Stimulated activated CD4-positive, alpha-beta T cell treated with anti-CD3 and anti-CD28 coated beads, TNF-alpha, amount 100 ng/mL, for 4 hours (primary cell): ENCODE measurements around the gene PRM1.

Source experiments
- DNase-seq, 3 experiments: peaks; one replicate each; pipeline ENCODE4 v3.0.0-alpha.2; 2020; ENCODE audit warnings: low read depth in 3 of 3

The PRM1 gene

DNA sequence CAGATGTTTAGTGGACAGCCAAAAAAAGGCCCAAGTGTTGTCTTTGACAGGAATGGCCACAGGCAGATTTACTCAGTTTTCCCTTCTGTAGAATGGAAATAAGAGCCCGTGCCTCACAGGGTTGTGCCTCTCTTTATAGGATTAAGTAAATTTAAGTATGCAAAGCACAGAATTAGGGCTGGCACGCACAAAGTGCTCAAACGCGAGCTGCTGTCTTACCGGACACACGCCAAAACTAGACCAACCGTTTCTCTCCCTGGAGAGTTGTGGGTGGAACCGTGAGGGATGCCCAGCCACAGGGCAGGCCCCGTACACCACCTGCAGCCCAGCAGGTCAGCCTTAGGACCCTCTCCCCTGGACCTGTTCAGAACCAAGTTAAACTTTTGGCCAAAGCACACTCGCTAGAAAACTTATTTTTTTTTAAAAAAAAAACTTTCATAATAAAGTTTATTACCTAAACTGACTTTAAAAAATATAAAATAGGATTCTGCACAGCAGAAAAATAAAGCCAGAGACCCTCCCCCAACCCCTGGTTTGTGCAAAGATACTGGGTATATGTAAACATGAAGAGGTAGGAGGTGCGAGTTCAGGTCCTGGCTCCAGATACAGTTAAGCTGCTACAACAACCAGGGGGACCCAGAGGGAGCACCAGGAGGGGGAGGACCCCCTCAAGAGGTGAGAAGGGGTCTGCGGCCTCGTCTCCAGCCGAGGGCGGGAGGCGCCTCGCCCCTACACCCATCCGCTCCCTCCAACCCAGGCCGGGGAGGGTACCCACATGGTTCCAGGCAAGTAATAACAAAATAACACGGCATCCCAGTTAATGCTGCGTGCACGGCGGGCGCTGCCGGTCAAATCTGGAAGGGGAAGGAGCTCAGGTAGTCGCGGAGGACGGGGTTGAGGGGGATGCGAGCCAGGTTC lies 26.9 kb downstream of the PRM1 start:
- DNase-seq, result no peak

DNA sequence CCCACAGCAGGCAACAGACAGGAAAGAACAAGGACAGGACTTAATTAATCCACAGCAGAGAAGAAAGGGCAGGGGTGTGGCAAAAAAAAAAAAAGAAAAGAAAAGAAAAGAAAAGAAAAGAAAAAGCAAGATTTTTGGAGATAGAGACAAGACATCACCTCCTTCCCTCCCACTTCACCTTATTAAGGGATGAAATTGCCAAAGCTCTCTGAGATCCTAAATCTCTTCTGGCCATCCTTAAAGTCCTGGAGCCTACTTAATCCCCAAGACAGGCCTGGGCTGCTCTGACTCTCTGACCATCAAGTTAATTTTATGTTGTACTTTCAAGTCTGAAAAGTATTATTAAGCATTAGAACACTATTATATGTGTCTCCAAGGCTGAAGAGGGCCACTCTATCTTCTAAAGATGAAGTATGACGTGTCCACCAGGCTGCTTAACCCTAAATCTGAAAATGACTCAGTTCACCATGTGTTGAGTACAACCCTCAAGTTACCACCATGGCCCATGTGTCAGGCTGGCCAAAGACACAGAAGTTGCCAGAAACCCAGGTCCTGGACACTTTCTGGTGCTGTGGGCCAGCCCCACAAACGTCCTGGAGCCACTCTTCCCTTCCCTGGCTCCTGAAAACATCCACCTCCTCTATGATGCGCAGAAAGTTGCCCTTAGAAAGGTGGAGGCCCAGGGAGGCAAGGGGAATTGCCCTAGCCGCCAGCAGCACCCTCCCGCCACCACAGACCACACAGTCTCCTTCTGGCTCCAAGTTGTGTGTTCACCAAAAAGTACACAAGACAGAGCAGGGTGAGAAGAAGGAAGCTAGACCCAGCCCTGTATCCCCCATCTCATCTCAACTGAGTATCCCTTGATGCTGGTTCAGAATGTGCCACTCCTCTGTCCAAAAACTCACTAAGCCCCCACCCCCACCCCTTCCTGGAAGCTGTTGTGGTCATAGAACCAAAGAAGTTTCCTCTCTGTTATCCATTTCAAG lies 27.8 kb downstream of the PRM1 start:
- no peak for DNase-seq

DNA sequence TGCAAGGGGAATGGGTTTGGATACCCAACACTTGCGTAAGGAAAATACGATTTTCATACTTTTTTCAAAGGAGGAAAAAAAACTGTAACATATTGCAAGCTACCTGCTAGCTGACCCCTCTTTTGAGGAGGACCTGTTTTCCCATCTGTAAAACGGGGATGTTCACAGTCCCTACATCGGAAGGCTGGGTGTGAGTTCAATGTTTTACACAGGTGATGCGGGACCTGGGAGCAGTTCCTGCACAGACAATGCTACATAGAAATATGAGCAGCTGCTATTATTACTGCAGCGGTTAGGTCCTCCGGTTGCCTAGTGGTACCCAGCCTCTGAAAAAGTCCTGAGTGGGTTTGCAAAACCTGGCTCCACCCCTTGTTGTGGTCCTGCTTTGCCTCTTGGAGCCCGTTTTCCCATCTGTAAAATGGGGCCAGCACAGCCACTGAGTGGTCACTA lies 28.6 kb downstream of the PRM1 start:
- DNase-seq, result no peak

DNA sequence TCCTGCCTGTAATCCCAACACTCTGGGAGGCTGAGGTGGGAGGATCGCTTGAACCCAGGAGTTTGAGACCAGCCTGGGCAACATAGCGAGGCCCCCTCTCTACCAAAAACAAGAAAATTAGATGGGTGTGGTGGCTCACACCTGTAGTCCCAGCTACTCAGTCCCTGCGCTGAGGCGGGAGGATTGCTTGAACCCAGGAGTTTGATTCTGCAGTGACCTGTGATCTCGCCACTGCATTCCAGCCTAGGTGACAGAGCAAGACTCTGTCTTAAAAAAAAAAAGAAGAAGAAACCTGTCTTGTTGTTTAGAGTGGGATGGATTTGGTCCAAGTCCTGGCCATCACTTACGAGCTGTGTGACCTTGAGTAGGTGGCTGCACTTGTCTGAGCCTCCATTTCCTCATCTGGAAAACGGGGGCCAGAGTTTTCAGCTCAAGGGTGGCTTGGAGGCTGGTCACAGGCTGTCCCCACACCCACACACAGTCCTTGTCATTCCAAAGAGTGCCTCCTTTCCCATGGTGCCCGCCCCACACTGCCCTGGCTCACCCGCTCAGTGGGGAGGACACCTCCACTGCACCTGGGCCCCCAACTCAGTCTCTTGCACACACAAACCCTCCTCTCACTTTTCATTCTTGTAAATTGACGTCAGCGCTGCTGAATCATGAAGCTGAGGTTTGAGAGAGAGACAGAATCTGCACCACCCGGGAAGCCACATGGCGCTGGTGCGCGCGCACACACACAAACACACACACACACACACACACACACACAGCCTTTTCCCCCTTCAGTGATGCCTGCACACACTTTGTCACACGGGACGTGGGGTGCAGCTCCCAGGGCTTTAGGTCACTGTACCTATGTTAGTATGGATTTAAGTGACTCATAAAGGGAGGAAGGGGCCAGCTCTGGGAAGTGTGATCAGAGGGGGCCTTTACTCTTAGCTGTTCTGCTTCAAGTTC lies 29.3 kb downstream of the PRM1 start:
- DNase-seq, result peak; percentile 60 to 81 (median 67)

DNA sequence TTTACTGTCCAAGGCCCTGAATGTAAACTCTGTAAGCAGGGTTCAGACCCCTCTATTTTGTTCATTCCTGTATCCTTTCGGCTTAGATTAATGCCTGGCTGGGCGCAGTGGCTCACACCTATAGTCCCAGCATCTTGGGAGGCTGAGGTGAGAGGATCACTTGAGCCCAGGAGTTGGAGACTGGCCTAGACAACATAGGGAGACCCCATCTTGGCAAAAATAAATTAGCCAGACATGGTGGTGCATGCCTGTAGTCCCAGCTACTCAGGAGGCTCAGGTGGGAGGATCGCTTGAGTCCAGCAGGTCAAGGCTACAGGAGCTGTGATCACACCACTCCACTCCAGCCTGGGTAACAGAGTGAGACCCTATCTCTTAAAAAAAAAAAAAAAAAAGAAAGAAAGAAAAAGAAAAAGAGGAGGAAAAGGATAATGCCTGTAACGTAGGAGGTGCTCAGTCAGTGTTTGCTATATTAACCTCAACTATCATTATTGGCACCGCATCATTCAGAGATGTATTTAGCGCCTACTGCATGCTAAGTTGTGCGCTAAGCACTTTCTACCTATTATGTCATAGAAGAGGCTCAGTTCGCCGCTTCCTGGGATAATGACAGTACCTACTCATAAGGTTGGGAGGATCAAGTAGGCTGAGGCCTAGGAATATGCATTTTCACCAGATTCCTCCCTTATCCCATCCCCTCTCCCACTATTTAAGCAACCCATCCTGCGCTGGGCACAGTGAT lies 30.2 kb downstream of the PRM1 start:
- DNase-seq, result no peak

DNA sequence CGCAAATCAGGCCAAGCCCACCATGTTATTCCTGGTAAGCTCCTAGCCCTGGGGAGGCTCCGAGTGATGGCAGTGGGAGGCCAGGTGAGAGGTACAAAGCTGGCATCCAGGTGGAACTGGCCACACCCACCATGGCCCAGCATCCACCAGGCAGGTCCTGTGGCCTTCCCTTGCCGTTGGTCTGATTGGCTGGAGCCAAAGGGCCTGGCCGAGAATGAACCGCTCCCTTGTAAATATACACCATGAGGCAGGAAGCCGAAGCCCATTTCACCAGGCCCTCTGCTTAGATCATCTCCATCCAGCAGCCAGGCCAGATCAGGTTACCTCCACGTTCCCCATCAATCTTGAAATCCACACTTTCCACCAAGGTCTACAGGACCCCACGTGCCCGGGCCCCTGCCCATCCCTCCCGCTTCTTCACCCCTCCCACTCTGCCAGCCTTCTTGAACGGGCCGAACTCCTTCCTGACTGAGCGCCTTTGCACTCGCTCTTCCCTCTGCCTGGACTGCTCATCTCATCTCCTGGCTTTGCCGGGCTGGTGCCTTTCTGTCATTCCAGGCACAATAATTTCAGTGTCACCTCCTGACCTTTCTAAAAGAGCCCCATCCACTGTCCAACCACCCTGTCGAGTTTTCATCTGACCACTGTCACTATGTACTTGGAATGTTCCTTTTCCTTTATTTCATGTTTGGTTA lies 30.9 kb downstream of the PRM1 start:
- DNase-seq, result no peak

DNA sequence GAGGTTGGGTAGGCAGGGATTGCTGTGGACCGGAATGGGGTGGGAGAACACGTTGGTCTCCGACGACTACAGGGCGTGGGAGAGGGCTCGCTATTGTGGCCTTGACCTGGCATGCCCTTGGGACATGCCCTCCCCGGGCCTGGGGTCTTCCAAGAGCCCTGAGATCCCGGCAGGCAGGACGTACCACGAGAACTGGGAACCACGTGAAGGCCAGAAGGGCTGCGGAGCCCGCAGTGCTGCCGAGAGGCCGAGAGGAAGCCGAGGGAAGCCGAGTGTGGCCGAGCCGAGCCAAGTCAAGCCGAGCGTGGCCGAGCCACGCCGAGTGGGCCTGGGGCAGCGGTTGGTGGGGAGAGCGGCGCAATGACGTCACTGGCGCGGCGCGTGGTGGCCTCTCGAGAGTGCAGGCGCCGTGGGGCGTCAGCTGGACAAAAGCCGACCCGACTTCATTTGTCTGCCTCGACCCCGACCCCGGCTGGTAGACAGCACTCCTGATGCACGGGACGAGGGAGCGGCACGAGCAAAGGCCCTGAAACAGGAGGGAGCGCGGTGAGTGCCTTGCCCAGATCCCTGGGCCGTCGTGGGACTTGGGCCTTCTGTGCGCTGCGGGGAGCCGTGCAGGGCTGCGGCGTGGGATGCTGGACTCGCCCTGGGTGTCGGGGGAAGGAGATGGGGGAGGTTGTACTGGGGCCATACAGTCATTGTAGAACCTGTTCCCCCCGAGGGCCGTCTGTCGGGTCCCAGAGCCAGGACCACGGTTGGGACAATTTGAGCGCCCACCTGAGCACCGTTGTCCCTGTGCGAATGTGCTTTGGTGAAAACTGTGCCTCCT lies 31.7 kb downstream of the PRM1 start:
- no peak for DNase-seq

- DNase-seq, result no peak
These were observed 33.0 kb downstream of the PRM1 start for GRCh38 chr16:11248133-11248532.

GRCh38 chr16:11245988-11246387 lies 35.1 kb downstream of the PRM1 start:
- DNase-seq, result no peak

- no peak for DNase-seq
These were observed 35.9 kb downstream of the PRM1 start for GRCh38 chr16:11245222-11245737.

DNA sequence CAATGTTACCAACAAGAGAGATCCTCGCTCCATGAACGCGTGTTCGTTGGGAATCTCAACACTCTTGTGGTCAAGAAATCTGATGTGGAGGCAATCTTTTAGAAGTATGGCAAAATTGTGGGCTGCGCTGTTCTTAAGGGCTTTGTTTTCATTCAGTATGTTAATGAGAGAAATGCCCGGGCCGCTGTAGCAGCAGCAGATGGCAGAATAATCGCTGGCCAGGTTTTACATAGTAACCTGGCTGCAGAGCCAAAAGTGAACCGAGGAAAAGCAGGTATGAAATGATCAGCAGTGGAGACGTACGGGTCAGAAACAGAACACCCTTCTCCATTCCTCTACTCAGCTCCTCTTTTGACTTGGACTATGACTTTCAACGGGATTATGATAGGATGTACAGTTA lies 38.5 kb downstream of the PRM1 start:
- no peak for DNase-seq

- no peak for DNase-seq
These were observed 39.5 kb downstream of the PRM1 start for GRCh38 chr16:11241480-11242204.

DNA sequence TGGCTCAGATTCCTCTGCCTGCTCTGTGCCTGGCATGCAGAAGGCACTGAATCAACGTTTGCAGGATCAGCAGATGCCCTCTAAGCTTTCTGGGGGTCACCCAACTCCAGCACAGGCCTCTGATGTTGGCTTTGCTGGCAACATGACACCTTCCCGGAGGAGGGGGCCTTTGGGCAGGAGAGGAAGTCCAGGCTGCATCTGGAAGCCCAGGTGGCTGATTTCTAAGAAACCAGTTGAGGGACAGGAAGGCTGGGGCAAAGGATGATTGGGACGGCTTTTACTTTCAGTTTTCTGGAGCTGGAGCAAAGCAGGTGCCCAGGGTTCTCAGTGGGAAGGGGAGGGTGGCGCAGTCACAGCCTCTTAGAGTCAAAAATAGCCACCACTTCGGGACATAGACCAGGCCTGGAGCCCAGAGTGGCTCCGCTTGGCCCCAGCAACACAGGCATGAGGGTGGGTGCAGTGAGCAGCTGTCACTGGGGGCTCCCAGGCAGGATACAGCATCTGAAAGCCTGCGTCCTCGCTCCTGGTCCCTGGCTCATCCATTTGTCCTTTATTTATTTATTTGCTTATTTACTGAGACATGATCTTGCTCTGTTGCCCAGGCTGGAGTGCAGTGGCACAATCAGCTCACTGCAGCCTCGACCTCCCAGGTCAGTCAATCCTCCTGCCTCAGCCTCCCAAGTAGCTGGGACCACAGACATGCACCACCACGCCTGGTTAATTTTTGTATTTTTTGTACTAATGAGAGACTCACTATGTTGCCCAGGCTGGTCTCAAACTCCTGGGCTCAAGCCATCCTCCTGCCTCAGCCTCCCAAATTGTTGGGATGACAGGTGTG lies 40.3 kb downstream of the PRM1 start:
- no peak for DNase-seq

- DNase-seq, result no peak
These were observed 41.2 kb downstream of the PRM1 start for GRCh38 chr16:11239644-11240632.

GRCh38 chr16:11238272-11239202 lies 42.6 kb downstream of the PRM1 start:
- DNase-seq, result no peak
